Testis (tissue), 3 donors: Measurements from ENCODE around the gene ARHGAP33. TPM values are rescaled to one million over a fixed set of nuclear protein-coding genes. Genes with fewer than 3 reads are reported as not detected.
A peak's percentile ranks its signal among the peaks of the same experiment; 100 is the strongest.

Experiments used
- DNase-seq: peaks from one replicate; pipeline ENCODE4 v3.0.0-alpha.2; 2019
- H3K27ac ChIP-seq, 2 donors: fragments of 200-600 bp; sonication (generic); one replicate each; pipeline ENCODE4 v1.5.1; 2019
- H3K27me3 ChIP-seq: fragments of 200-600 bp; sonication (generic); one replicate; pipeline ENCODE4 v1.5.1; 2019
- H3K36me3 ChIP-seq: fragments of 200-600 bp; sonication (generic); one replicate; pipeline ENCODE4 v1.5.1; 2017; ENCODE audit warnings: low read depth; ENCODE audit errors: missing control alignments
- H3K4me1 ChIP-seq: fragments of 200-600 bp; sonication (generic); one replicate; pipeline ENCODE4 v1.5.1; 2019
- H3K4me3 ChIP-seq, 2 donors: fragments of 200-600 bp; sonication (generic); one replicate each; pipeline ENCODE4 v1.5.1; 2017 to 2019
- H3K9me3 ChIP-seq: fragments of 200-600 bp; sonication (generic); one replicate; pipeline ENCODE4 v1.5.1; 2017
- POLR2A ChIP-seq: fragments of 450-650 bp; IDR thresholded peaks from one replicate; pipeline ENCODE4 v1.6.1; 2017; ENCODE audit warnings: antibody characterized with exemption, mild to moderate bottlenecking, moderate library complexity
- WGBS, 2 donors: methylation state at CpG; one replicate each; pipeline ENCODE4 v1.1.5; 2018; 5-methylcytosine and 5-hydroxymethylcytosine counted together
- intact Hi-C: fragments of 100-400 bp; cut with DNase I; formaldehyde crosslinking; loops from one replicate; pipeline ENCODE4 v1.15.1; 2023; ENCODE audit warnings: low total_unique reads
- polyA plus RNA-seq: library from polyadenylated mRNA; stranded (reverse); fragments of 350-450 nt; fragmentation: Illumina TruSeq; extraction: RNeasy Lipid Tissue Mini Kit (QIAGEN cat#74804); gene quantifications from one replicate; pipeline ENCODE4 v1.2.3, GENCODE V29; 2014; ENCODE audit warnings: low read depth, low replicate concordance; ENCODE audit not compliant: insufficient read depth
- total RNA-seq, 2 donors: library from RNA; depleted of rRNA; stranded (reverse); fragments of >200 nt; gene quantifications; one replicate each; pipeline ENCODE4 v1.2.3, GENCODE V29; 2016
- TF ChIP-seq, protein P1 (sequence below), 3 experiments: fragments of 450-650 bp in 2 of 3; fragments of 200-600 bp in 1 of 3; sonication (generic) in 1 of 3; IDR thresholded peaks; one replicate each; pipeline ENCODE4 v1.5.1; 2016 to 2019; ENCODE audit warnings: antibody characterized with exemption in 3 of 3, mild to moderate bottlenecking in 2 of 3, moderate library complexity in 1 of 3

ARHGAP33 gene
- total and polyA plus RNA-seq, 3 donors from 2014 or later: 46.6 to 133 (median 56.2) TPM

DNA sequence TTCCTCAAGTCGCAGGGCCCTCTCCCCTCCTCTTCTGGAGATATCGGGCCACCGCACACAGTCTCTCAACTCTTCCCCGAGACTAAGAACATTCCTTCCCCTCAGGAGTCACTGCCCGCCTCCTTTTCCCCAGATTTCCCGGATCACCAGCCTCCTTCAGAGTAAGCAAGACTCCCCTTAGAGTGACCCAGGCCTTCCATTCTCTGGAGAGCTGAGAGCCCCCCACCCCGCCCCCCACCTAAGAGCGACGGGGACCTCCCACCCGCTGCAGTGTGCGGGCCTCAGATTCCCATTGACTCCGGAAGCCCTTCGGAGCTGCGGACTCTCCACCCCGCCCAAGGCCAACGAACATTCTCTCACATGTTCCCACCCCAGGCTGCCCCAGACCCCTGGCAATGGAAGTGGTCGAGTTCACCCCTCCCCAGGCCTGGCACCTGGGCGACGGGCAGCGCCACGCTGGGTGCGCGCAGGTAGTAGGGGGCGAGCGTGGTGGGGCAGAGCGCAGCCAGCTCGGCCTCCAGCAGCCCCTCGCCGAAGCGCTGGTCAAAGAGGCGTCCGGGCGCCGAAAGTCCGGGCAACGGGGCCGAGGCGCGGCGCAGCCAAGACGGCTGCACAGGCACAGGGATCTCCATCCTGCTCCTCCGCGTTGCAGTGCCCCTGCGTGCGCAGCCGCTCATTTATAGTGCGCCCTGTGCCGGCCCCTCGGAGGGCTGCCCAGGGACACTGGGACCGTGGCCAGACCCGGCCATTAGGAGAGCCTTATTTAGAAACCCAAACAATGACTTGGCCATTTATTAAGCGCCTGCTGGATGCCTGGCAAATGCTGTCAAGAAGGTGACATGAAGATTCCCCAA, 18.8 kb upstream of the ARHGAP33 start, which contains the start of gene HSPB6:
Gene HSPB6 (minus strand): TSS at position 653 of the 854 bp plus-strand sequence. CDS start 21 bp downstream, at position 632.
- TF ChIP-seq, protein P1, sequence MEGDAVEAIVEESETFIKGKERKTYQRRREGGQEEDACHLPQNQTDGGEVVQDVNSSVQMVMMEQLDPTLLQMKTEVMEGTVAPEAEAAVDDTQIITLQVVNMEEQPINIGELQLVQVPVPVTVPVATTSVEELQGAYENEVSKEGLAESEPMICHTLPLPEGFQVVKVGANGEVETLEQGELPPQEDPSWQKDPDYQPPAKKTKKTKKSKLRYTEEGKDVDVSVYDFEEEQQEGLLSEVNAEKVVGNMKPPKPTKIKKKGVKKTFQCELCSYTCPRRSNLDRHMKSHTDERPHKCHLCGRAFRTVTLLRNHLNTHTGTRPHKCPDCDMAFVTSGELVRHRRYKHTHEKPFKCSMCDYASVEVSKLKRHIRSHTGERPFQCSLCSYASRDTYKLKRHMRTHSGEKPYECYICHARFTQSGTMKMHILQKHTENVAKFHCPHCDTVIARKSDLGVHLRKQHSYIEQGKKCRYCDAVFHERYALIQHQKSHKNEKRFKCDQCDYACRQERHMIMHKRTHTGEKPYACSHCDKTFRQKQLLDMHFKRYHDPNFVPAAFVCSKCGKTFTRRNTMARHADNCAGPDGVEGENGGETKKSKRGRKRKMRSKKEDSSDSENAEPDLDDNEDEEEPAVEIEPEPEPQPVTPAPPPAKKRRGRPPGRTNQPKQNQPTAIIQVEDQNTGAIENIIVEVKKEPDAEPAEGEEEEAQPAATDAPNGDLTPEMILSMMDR (IDR thresholded peaks at IDR 0.05): no peak
- TF ChIP-seq POLR2A: no peak
- Histone ChIP-seq H3K9me3 (no peaks in the 10 kb centered on the region), H3K4me3 (peak within 1 kb of the TSS; percentile 88 to 92), H3K27ac (peak within 1 kb of the TSS; percentile 91 to 97), H3K27me3 (no peaks in the 10 kb centered on the region), H3K4me1 (peaks cover 24% of the 10 kb centered on the region), H3K36me3 (no peaks in the 10 kb centered on the region)
- intact Hi-C loops: no loop called here
- 4 to 16% methylated on average over 22 to 41 of the region's 52 CpGs for whole genome bisulfite sequencing, 2 donors
- DNase-seq: peak; percentile 68

DNA sequence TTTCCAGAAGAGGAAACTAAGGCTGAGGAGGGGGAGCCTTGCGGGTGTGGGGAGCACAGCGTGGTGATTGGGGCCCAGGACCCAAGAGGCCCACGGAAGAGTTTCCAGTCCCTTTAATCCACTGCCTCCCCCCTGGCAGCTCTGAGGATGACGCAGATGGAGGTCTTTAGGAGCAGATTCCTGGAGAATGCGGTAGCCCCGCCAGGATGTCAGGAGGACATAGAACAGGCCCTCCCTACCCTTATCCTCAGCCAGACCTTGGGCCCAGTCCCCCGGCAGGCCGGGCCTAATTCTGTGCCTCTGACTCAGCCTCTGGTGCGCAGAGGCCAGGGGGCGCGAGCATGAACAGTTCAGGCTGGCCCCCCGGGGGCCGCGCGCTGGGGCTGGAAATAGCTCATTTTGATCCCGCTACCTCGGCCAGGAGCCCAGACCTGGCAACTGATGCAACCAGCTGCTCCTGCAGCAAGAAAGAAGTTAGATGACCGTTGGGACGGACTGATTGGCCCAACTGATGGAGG, 18.1 kb upstream of the ARHGAP33 start:
- H3K27ac ChIP-seq: peak overlapping the region; percentile 91 to 97
- no peaks in the 10 kb centered on the region for H3K36me3 ChIP-seq
- intact Hi-C loops: no loop called here
- H3K4me3 ChIP-seq: peak overlapping the region; percentile 88 to 92
- DNase-seq: peak; percentile 91
- H3K9me3 ChIP-seq: no peaks in the 10 kb centered on the region
- WGBS, 2 donors: 4 to 8% methylated on average over 12 to 14 of the region's 19 CpGs
- H3K27me3 ChIP-seq: no peaks in the 10 kb centered on the region
- peaks cover 24% of the 10 kb centered on the region for H3K4me1 ChIP-seq
- TF ChIP-seq POLR2A: no peak
- TF ChIP-seq, protein P1 (IDR thresholded peaks at IDR 0.05): no peak

DNA sequence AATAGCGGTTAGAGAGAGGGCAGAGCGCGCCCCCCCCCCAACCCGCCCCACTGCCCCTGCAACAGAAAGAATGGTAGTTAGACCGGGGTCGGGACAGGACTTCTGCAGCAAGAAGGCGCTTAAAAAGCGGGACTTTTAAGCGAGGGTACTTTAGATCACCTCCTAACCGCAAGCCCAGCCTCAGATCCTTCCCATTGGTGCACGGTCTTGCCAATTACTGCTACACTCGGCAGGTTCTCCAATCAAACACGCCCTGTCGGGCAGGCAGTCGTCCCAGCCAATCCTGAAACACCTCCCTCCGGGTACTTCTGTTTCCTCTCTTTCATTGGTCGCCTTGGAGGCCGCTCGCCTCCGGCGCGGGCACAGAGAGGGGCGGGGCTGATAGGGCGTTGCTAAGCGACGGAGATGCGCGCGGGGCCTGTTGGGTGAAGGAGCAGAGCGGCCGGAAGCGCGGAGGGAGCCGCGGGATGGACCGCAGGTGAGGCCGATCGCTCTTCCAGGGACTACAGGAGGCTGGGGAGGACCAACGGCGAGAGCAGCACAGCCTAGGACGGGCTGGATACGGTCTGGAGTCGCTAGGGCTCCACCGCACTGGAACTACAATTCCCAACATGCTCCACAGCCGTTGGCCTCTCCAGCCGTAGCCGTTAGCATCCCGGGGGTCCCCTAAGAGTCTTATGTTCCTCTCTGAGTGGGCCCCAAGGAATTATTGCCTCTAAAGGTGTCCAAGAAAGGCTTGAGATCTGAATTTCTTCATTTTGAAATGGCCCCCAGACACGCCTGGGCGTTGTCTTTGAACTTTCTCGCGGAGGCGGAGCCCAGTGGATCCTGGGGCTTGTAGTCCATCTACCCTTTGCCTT, 17.4 kb upstream of the ARHGAP33 start, which contains the start of gene PROSER3:
Gene PROSER3 (plus strand): TSS at position 428 of the 860 bp plus-strand sequence. CDS start 40 bp downstream, at position 468.
- intact Hi-C loops: no loop called here
- H3K4me3 ChIP-seq: peak within 1 kb of the TSS; percentile 88 to 92
- WGBS, 2 donors: 0% methylated on average over 32 to 44 of the region's 53 CpGs
- peak within 1 kb of the TSS; percentile 91 to 97 for H3K27ac ChIP-seq
- no peaks in the 10 kb centered on the region for H3K9me3 ChIP-seq
- no peaks in the 10 kb centered on the region for H3K27me3 ChIP-seq
- TF ChIP-seq, protein P1 (IDR thresholded peaks at IDR 0.05): peak in 1 of 3 experiments; percentile 1
- TF ChIP-seq POLR2A: no peak
- peaks cover 24% of the 10 kb centered on the region for H3K4me1 ChIP-seq
- H3K36me3 ChIP-seq: no peaks in the 10 kb centered on the region
- peak; percentile 99 for DNase-seq

DNA sequence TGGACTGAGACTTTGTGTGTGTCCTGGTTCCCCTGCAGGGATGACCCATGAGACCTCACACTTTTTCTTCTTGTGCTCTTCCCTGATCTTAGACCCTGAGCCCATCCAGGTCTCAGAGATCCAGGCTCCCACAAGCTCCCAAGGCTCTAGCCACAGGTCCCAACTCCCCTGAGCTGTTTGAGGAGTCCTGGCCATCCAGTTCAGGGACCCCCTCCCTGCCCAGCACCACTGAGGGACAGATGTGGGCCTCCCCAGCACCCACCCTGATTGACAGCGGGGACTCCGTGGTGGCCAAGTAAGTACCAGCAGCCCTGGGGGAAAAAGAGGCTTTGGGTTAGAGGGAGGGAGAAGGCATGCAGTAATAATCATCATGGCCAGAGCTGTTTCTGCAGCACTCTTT, 15.7 kb upstream of the ARHGAP33 start:
- WGBS, 2 donors: 83 to 88% methylated on average over 1 to 2 of the region's 2 CpGs
- no peak for DNase-seq
- intact Hi-C loops: no loop called here
- Histone ChIP-seq H3K9me3 (no peaks in the 10 kb centered on the region), H3K4me3 (no peak overlapping the region), H3K36me3 (no peaks in the 10 kb centered on the region), H3K4me1 (peaks cover 24% of the 10 kb centered on the region), H3K27ac (no peak overlapping the region), H3K27me3 (no peaks in the 10 kb centered on the region)
- TF ChIP-seq, protein P1 (IDR thresholded peaks at IDR 0.05): no peak
